ENCODE measurements around the gene NOTCH2. TPM values are rescaled to one million over a fixed set of nuclear protein-coding genes. Genes with fewer than 3 reads are reported as not detected.
A peak's percentile ranks its signal among the peaks of the same experiment; 100 is the strongest.

Gene NOTCH2
- polyA plus RNA-seq, 3 donors = 142 to 169 (median 168) TPM

- no peak for DNase-seq (ENCODE audit: extremely low read depth in 1 of 11, low read depth in 9 of 11, low spot score in 4 of 11)
Observed at GRCh38 chr1:119896303-119896702, 173.2 kb downstream of the NOTCH2 start, which contains the start of gene ADAM30. Gene ADAM30, minus strand, starts transcription at chr1:119896515. Its CDS starts 179 bp downstream, at chr1:119896336.

DNA sequence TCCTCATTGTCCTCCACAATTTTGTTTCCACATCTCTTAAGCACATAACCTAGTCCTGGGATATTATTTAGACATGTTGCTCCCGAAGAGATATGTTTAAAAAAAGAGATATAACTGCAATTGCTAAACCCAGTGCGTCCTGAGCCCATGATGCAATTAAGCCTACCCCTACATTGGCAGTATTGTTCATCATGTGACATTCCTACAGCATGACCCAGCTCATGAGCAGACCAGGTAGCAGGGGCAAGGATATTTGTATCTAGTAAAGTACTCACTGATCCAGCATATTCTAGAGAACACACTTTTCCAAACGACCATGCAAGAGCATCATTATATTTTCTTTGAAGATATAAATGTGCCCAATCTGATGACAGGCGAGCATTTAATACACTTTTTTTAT, 174.4 kb downstream of the NOTCH2 start:
- DNase-seq (ENCODE audit: extremely low read depth in 1 of 11, low read depth in 9 of 11, low spot score in 4 of 11) = no peak

DNA sequence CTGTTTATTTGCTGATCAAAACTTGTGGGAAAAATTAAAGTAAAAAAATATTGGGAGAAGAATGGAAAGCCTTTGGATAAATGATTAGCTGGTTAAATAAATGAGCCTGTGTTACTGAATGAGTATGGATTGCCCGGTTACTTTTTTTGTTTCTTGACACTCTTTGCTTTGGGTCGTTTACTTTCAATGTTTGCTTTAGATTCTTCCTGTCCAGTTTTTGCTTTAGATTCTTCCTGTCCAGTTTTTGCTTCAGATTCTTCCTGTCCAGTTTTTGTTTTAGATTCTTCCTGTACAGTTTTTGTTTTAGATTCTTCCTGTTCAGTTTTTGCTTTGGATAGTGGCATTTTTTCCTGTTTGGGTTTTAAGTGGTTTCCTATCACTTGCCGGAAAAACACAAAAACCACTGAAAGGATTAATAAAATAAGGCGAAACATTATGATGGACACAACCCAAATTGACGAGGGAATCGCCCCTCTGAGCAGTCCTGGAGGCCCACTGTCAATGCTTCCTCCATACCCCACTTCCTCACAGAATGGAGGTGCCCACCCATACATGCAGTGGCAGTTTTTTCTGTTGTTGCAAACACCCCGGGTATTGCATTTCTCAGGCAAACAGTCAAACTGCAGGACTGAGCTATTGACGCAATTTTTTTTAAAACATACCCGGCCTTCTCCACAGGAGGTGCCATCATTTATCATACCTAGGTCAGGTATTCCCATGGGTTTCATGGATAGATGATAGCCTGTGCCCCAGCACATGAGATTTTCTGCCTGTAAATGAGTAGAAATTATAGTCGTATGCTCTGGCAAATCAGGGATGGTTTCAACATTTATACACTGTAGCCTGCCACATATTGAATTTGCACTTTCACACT, 175.4 kb downstream of the NOTCH2 start:
- no peak for DNase-seq (ENCODE audit: extremely low read depth in 1 of 11, low read depth in 9 of 11, low spot score in 4 of 11)

DNA sequence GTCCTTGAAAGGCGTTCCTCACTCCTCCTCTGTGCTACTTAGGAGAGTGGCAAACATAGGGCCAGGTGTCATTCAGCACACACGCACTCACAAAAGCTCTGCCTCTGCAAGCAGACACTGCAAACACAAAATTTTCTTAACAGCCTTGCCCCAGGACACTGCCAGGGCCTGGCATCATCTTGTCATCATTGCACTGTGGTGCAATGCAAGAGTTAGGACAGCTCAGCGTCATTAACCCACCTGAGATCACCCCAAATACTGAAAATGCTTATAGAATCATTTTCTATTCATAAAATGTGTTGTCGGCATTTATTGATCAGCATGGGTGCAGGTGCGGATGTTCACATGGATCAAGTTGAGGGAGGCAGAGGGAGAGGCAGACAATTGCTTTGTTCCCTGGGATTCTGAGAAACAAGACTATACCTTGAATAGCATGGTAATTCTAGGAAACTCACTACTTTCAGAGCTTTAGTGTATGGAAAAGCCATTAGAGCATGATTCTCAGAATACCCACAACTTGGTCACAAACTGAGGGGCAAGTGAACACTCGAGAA, 176.1 kb downstream of the NOTCH2 start:
- no peak for DNase-seq (ENCODE audit: extremely low read depth in 1 of 11, low read depth in 9 of 11, low spot score in 4 of 11)

DNA sequence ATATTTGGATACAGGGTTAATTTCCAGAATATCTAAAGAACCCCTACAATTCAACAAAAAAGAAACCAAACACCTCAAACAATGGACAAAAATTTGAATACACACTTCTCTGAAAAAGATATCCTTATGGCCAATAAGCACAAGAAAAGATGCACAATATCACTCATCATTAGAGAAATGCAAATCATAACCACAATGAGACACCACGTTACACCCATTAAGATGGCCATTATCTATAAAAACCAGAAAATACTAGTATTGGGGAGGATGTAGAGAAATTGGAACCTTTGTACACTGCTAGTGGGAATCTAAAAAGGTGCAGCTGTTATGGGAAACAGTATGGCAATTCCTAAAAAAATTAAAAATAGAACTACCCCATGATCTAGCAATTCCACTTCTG, 178.1 kb downstream of the NOTCH2 start:
- DNase-seq (ENCODE audit: extremely low read depth in 1 of 11, low read depth in 9 of 11, low spot score in 4 of 11) = no peak

DNA sequence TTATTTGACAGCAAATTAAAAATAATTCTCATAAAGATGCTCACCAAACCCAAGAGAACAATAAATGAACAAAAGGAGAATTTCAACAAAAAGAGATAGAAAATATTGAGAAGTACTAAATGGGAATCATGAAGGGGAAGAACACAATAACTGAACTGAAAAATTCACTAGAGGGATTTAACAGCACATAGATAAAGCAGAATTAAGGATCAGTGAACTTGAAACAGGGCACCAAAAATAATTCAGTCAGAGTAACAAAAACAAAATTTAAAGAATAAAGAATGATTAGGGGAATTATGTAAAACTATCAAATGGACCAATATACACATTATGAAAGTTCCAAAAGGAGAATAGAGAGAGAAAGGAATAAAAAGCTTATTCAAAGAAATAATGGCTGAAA, 181.0 kb downstream of the NOTCH2 start:
- no peak for DNase-seq (ENCODE audit: extremely low read depth in 1 of 11, low read depth in 9 of 11, low spot score in 4 of 11)

- no peak for DNase-seq (ENCODE audit: extremely low read depth in 1 of 11, low read depth in 9 of 11, low spot score in 4 of 11)
Observed at GRCh38 chr1:119887427-119887826, 182.0 kb downstream of the NOTCH2 start.

GRCh38 chr1:119885903-119886783, 183.3 kb downstream of the NOTCH2 start:
- DNase-seq (ENCODE audit: extremely low read depth in 1 of 11, low read depth in 9 of 11, low spot score in 4 of 11) = no peak

DNA sequence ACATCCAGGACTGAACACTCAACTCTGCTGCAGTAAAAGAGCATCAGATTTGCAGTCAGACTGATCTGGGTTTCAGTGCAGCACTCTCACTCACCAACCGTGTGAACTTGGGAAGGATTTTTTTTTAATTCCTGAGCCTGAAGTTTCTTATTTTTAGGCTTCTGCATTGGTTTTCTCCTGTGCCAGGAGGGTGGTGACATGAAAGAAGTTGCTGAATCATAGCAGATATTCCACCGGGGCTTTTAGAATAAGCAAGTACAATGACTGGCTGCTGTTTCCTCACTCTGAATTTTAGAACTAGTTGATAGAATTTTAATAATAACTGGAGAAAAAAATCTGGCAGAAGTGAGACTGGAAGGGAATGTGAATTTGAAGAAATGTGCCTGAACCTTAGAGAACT, 184.8 kb downstream of the NOTCH2 start:
- DNase-seq (ENCODE audit: extremely low read depth in 1 of 11, low read depth in 9 of 11, low spot score in 4 of 11) = no peak

DNA sequence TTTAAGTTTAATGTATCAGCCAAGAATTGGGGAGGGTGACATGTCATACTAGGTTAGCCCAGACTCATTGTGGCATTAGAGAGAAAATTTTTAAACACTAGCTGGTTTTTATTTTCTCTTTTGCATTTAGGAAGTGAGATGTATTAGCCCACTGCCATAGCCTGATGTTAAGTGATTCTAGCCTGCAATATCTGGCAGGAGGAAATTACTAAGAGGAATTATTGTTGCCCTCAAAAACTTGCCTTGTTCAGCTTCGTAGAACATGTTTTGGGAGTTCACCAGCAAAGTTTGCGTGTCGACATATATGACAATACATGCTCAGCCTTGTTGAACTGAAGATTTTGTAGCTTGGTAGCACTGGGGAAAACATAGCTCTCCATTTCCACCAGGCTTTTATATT, 185.6 kb downstream of the NOTCH2 start:
- DNase-seq (ENCODE audit: extremely low read depth in 1 of 11, low read depth in 9 of 11, low spot score in 4 of 11) = no peak

DNA sequence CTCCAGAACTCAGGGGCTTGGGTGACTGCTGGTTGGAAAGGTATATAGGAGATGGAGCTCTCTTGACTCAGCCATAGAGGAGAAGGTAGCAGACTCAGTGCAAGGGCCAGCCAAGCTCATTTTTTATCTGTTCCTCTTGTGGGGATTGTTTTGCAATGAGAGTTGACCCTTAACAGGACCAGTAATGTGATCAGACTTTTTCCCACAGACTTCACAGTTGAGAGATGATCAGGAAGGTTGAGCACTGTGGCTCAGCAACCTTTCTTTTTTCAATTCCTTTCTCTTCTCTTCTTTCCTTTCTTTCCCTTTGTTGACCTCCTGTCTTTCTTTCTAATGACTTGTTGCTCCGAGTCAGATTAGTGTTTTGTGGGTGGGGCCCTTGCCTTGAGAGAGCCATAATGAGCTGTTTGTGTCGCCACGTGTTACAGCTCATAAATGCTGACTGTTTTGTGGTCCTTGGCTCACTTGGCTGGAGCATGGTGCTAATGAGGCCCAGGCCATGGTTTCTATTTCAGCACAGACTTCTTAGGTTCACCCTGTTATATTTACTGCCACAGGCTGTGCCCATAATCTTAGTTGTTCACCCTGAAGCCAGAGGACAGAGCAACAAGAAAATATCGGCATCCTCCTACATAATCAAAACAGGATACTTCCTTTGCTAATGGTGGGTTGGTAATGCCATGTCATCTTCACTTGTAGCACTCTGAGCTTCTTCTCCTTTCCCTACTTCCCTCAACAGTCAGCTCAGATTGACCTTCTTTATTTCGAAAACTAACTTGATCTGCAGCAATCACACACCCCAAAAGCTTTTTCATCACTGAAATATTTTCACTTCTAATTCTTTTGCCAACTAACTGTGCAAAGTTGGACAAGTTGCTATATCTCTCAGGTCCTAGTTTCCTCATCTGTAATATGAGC, 187.1 kb downstream of the NOTCH2 start:
- DNase-seq (ENCODE audit: extremely low read depth in 1 of 11, low read depth in 9 of 11, low spot score in 4 of 11) = no peak

DNA sequence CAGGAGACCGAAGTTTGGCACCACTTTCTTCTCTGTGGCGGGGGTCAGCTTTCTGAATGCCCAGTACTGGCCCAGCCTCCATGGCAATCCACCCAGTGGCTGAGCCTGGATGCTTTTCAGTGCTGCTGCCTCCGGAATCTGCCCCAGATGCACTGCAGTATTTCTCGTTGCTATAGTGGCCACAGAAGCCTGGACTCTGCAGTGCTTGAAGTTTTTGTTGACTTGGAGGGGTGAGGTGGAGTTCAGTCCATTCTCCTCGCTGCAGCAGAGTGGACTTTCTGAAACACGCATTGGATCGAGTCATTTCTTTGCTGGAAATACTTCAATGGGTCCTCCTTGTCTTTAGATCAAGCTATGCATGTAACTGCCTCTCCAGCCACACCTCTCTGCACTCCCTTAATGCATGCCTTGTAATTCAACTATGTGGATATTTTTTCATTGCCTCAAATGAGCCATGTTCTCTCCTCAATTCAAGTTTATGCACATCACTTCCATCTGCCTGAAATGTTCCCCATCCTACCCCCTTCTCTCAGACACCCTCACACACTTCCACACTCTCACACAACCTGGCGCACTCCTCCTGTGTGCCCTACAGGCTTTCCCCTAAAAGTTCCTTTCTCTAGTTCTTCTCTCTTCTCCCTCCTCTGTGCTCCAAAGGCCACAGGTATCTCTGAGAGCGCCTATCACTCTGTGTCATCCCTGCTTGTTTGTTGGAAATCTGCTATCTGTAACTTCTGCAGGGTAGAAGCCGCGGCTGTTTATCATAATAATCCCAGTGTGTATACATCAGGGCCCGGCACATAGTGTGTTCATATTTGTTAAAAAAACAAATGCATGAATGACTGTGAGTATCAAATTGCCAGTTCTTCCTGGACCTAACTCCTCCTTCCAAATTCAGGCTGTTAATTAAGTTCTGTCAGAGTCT, 189.7 kb downstream of the NOTCH2 start:
- no peak for DNase-seq (ENCODE audit: extremely low read depth in 1 of 11, low read depth in 9 of 11, low spot score in 4 of 11)

DNA sequence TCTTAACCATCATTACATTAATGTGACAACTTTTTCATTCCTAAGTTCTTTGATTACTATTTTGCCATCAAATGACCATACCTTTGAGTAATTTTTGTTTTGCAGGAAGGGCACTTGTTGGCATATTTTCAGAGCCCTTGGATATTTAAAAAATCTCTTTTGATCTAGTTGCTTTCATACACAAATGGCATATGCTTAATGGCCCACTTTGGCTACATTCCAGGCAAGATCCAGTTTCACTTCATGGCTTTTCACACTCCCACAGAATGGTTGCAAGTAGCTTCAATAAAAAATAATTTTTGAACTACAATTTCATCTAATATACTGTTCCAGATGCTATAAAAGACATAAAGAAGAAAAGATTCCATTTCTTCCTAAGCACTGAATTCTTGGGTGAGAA, 191.3 kb downstream of the NOTCH2 start:
- no peak for DNase-seq (ENCODE audit: extremely low read depth in 1 of 11, low read depth in 9 of 11, low spot score in 4 of 11)

GRCh38 chr1:119874186-119874585, 195.3 kb downstream of the NOTCH2 start:
- DNase-seq (ENCODE audit: extremely low read depth in 1 of 11, low read depth in 9 of 11, low spot score in 4 of 11) = no peak

- DNase-seq (ENCODE audit: extremely low read depth in 1 of 11, low read depth in 9 of 11, low spot score in 4 of 11) = peak in 3 of 11 donors; percentile 32 to 50 (median 37)
Observed at GRCh38 chr1:119873135-119874015, 196.1 kb downstream of the NOTCH2 start.

DNA sequence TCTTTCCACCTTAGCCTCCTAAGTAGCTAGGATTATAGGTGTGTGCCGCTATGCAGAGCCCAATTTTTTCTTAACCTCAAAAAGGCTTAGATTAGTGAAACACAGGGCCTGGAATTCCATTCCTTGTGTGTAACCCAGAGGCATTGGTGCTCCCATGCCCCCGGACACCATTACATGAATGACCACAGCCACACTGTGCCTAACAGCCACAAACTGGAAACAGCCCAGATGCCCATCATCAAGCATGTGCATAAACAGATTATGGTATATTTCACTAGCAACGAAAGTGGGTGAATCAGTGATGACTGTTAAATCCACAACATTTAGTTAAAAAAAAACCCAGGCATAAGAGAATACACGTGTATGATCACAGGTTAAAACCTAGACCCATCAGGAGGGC, 197.6 kb downstream of the NOTCH2 start:
- DNase-seq (ENCODE audit: extremely low read depth in 1 of 11, low read depth in 9 of 11, low spot score in 4 of 11) = no peak
